Suprapubic skin (tissue), 4 donors: ENCODE measurements around the gene NCR2. TPM values are rescaled to one million over a fixed set of nuclear protein-coding genes. Genes with fewer than 3 reads are reported as not detected.

ENCODE experiments used
- DNase-seq, 2 donors: peaks; one replicate each; pipeline ENCODE4 v3.0.0-alpha.2; 2019; ENCODE audit warnings: low spot score in 2 of 2
- H3K27ac ChIP-seq: fragments of 200-600 bp; sonication (generic); one replicate; pipeline ENCODE4 v1.5.1; 2019
- H3K27me3 ChIP-seq: fragments of 200-600 bp; sonication (generic); one replicate; pipeline ENCODE4 v1.5.1; 2019
- H3K36me3 ChIP-seq: fragments of 200-600 bp; sonication (generic); one replicate; pipeline ENCODE4 v1.5.1; 2019
- H3K4me1 ChIP-seq: fragments of 200-600 bp; sonication (generic); one replicate; pipeline ENCODE4 v1.5.1; 2019
- H3K4me3 ChIP-seq: fragments of 200-600 bp; sonication (generic); one replicate; pipeline ENCODE4 v1.5.1; 2019; ENCODE audit warnings: mild to moderate bottlenecking
- H3K9me3 ChIP-seq: fragments of 200-600 bp; sonication (generic); one replicate; pipeline ENCODE4 v1.5.1; 2019
- CTCF ChIP-seq, 2 donors: fragments of 200-600 bp in 1 of 2; fragments of 450-650 bp in 1 of 2; sonication (generic) in 1 of 2; IDR thresholded peaks; one replicate each; pipeline ENCODE4 v1.5.1; 2016 to 2019; ENCODE audit warnings: antibody characterized with exemption in 2 of 2, mild to moderate bottlenecking in 1 of 2, moderate library complexity in 1 of 2
- EP300 ChIP-seq: sonication (generic); formaldehyde crosslinking; IDR thresholded peaks from one replicate; pipeline ENCODE4 v1.6.1; 2017; ENCODE audit warnings: antibody characterized with exemption
- POLR2A ChIP-seq, 2 donors: fragments of 450-650 bp; IDR thresholded peaks; one replicate each; pipeline ENCODE4 v1.6.1; 2017; ENCODE audit warnings: antibody characterized with exemption in 2 of 2, mild to moderate bottlenecking in 2 of 2, moderate library complexity in 2 of 2
- POLR2AphosphoS5 ChIP-seq, 3 donors: sonication (generic); formaldehyde crosslinking; IDR thresholded peaks; one replicate each; pipeline ENCODE4 v1.6.1; 2017; ENCODE audit warnings: antibody characterized with exemption in 3 of 3
- WGBS: methylation state at CpG from one replicate; pipeline ENCODE4 v1.1.5; 2018; 5-methylcytosine and 5-hydroxymethylcytosine counted together
- total RNA-seq, 4 donors: library from RNA; depleted of rRNA; stranded (reverse); fragments of >200 nt; gene quantifications; one replicate each; pipeline ENCODE4 v1.1.0, GENCODE V29; 2016

Gene NCR2
- total RNA-seq, 4 donors from 2014 or later, result not detected

- Histone ChIP-seq H3K27me3 (peaks cover 49% of the 10 kb centered on the region), H3K36me3 (no peaks in the 10 kb centered on the region), H3K4me1 (no peaks in the 10 kb centered on the region), H3K4me3 (no peak overlapping the region), H3K27ac (no peak overlapping the region), H3K9me3 (no peaks in the 10 kb centered on the region)
- no peak for DNase-seq
- WGBS, result 51% methylated on average over 4 of the region's 4 CpGs
- TF ChIP-seq EP300 (no peak), CTCF (IDR thresholded peaks at IDR 0.05) (no peak), POLR2AphosphoS5 (IDR thresholded peaks at IDR 0.05) (no peak), POLR2A (IDR thresholded peaks at IDR 0.05) (no peak)
Measured at GRCh38 chr6:41325446-41326066, 9.9 kb upstream of the NCR2 start.

GRCh38 chr6:41326092-41326491 is 9.3 kb upstream of the NCR2 start:
- WGBS, result 61% methylated on average over 9 of the region's 9 CpGs
- TF ChIP-seq CTCF (IDR thresholded peaks at IDR 0.05), result no peak
- no peak for TF ChIP-seq POLR2A (IDR thresholded peaks at IDR 0.05)
- no peak for TF ChIP-seq EP300
- TF ChIP-seq POLR2AphosphoS5 (IDR thresholded peaks at IDR 0.05), result no peak
- Histone ChIP-seq H3K27me3 (peaks cover 49% of the 10 kb centered on the region), H3K36me3 (no peaks in the 10 kb centered on the region), H3K9me3 (no peaks in the 10 kb centered on the region), H3K4me3 (no peak overlapping the region), H3K27ac (no peak overlapping the region), H3K4me1 (no peaks in the 10 kb centered on the region)
- DNase-seq, result no peak

- TF ChIP-seq POLR2AphosphoS5 (IDR thresholded peaks at IDR 0.05) (no peak), POLR2A (IDR thresholded peaks at IDR 0.05) (no peak), EP300 (no peak), CTCF (IDR thresholded peaks at IDR 0.05) (no peak)
- no peaks in the 10 kb centered on the region for H3K36me3 ChIP-seq
- no peaks in the 10 kb centered on the region for H3K9me3 ChIP-seq
- DNase-seq, result no peak
- H3K4me3 ChIP-seq, result no peak overlapping the region
- H3K27me3 ChIP-seq, result peaks cover 45% of the 10 kb centered on the region
- no peak overlapping the region for H3K27ac ChIP-seq
- 83% methylated on average over 2 of the region's 2 CpGs for WGBS
- no peaks in the 10 kb centered on the region for H3K4me1 ChIP-seq
Measured at GRCh38 chr6:41327177-41327576, 8.2 kb upstream of the NCR2 start.

GRCh38 chr6:41331401-41332150 is 3.8 kb upstream of the NCR2 start:
- DNase-seq, result no peak
- no peaks in the 10 kb centered on the region for H3K9me3 ChIP-seq

More at GRCh38 chr6:41331401-41332150, 3.8 kb upstream of the NCR2 start:
- H3K36me3 ChIP-seq, result no peaks in the 10 kb centered on the region
- no peak for TF ChIP-seq EP300
- no peak for TF ChIP-seq CTCF (IDR thresholded peaks at IDR 0.05)
- TF ChIP-seq POLR2A (IDR thresholded peaks at IDR 0.05), result no peak
- TF ChIP-seq POLR2AphosphoS5 (IDR thresholded peaks at IDR 0.05), result no peak
- no peak overlapping the region for H3K27ac ChIP-seq
- WGBS, result 87% methylated on average over 11 of the region's 11 CpGs
- no peaks in the 10 kb centered on the region for H3K4me1 ChIP-seq
- peaks cover 40% of the 10 kb centered on the region for H3K27me3 ChIP-seq
- H3K4me3 ChIP-seq, result no peak overlapping the region
